ENCODE results near the gene PAPPA.

PAPPA gene

GRCh38 chr9:116181853-116182610 lies 28.4 kb downstream of the PAPPA start:
- peak; percentile 27 for DNase-seq (ENCODE audit: low spot score)

- no peak for DNase-seq (ENCODE audit: low spot score)
These were observed 29.3 kb downstream of the PAPPA start for GRCh38 chr9:116182876-116183275.

- no peak for DNase-seq (ENCODE audit: low spot score)
These were observed 34.1 kb downstream of the PAPPA start for GRCh38 chr9:116187570-116188170.

GRCh38 chr9:116189683-116190082 lies 36.1 kb downstream of the PAPPA start:
- no peak for DNase-seq (ENCODE audit: low spot score)

- DNase-seq (ENCODE audit: low spot score), result peak; percentile 60
These were observed 37.2 kb downstream of the PAPPA start for GRCh38 chr9:116190637-116191396.

GRCh38 chr9:116191576-116192415 lies 38.2 kb downstream of the PAPPA start:
- DNase-seq (ENCODE audit: low spot score), result no peak

- DNase-seq (ENCODE audit: low spot score), result peak; percentile 75
These were observed 40.0 kb downstream of the PAPPA start for GRCh38 chr9:116193636-116194035.

- DNase-seq (ENCODE audit: low spot score), result no peak
These were observed 43.2 kb downstream of the PAPPA start for GRCh38 chr9:116196806-116197205.

- DNase-seq (ENCODE audit: low spot score), result no peak
These were observed 44.8 kb downstream of the PAPPA start for GRCh38 chr9:116198344-116198743.

GRCh38 chr9:116202219-116202912 lies 48.8 kb downstream of the PAPPA start:
- peak; percentile 37 for DNase-seq (ENCODE audit: low spot score)

- DNase-seq (ENCODE audit: low spot score), result no peak
These were observed 50.8 kb downstream of the PAPPA start for GRCh38 chr9:116204252-116204882.

- DNase-seq (ENCODE audit: low spot score), result peak; percentile 10
These were observed 54.0 kb downstream of the PAPPA start for GRCh38 chr9:116207371-116208111.

- peak; percentile 35 for DNase-seq (ENCODE audit: low spot score)
These were observed 55.0 kb downstream of the PAPPA start for GRCh38 chr9:116208417-116209232.

GRCh38 chr9:116209414-116210116 lies 56.0 kb downstream of the PAPPA start:
- DNase-seq (ENCODE audit: low spot score), result no peak

GRCh38 chr9:116212986-116213692 lies 59.5 kb downstream of the PAPPA start:
- no peak for DNase-seq (ENCODE audit: low spot score)

GRCh38 chr9:116213693-116214047 lies 60.1 kb downstream of the PAPPA start:
- no peak for DNase-seq (ENCODE audit: low spot score)

- DNase-seq (ENCODE audit: low spot score), result no peak
These were observed 64.8 kb downstream of the PAPPA start for GRCh38 chr9:116218399-116218798.

GRCh38 chr9:116219686-116220085 lies 66.1 kb downstream of the PAPPA start:
- DNase-seq (ENCODE audit: low spot score), result no peak
